ENCODE measurements around the gene RAC2.

RAC2 gene

GRCh38 chr22:37275134-37275533 is 31.1 kb upstream of the RAC2 start:
- DNase-seq, result no peak

DNA sequence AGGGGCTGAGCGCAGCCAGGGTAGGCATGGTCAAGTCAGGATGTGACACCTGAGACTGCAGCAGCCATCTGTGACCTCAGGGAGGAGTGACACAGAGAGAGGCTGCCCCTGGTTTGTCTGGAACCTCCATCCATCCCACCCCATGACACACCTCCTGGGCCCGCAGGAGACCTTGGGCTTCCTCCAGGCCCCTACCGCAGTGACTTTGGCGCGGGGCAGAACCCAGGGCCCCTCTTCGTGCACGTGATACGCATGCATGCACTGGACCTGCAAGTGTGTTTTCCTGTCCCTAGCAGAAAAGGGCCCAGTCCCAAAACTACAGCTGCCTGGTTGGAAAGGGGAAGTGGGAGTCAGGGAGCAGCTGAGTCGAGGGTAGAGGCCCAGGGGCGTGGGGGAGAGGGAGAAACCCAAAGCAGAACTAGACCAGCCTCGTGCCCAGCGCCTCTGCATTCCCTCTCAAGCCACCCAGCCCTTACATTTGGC is 30.4 kb upstream of the RAC2 start:
- DNase-seq, result no peak

GRCh38 chr22:37273846-37274225 is 29.8 kb upstream of the RAC2 start:
- DNase-seq, result no peak

- peak; percentile 24 for DNase-seq
Observed at GRCh38 chr22:37273126-37273845, 29.2 kb upstream of the RAC2 start.

- DNase-seq, result no peak
Observed at GRCh38 chr22:37270928-37271650, 27.0 kb upstream of the RAC2 start.

DNA sequence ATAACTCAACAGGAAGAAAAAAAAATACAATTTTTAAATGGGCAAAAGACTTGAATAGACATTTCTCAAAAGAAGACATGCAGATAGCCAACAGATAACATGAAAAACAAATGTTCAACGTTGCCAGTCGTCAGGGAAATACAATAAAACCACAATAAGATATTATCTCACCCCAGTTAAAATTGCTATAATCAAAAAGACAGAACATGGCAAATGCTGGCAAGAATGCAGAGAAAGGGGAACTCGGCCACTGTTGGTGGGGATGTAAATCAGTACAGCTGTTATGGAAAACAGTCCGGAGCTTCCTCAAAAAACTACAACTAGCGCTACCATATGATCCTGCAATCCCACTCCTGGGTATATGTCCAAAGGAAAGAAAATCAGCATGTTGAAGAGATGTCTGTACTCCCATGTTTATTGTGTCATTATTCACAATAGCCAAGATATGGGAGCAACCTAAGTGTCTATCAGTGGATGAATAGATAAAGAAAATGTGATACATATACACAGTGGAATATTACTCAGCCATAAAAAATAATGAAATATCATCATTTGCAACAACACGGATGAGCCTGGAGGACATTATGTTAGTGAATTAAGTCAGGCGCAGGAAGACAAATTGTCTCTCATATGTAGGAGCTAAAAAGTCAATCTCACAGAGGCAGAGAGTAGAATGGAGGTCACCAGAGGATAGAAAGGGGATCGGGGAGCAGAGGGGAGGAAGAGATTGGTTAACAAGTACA is 26.0 kb upstream of the RAC2 start:
- peak; percentile 29 for DNase-seq

GRCh38 chr22:37267661-37268413 is 23.8 kb upstream of the RAC2 start:
- DNase-seq, result no peak

DNA sequence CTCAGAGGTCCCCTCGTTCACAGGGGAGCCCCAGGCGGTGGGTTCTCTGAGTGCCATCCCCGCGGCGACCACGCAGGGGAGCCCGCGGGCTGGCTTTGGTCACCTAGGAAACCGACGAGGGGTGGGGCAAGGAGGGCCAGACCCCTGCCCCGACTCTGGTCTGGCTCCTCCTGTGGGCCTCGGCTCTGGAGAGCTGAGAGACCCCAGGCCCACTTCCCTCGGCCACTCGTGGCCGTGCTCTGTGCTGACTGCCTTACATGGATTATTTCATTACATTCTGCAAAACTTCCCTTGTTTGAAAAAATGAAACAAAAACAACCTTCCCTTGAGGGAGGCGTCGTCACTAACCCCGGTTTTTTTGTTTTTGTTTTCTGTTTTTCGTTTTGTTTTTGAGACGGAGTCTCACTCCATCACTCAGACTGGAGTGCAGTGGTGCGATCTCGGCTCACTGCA is 23.1 kb upstream of the RAC2 start:
- peak; percentile 30 for DNase-seq

DNA sequence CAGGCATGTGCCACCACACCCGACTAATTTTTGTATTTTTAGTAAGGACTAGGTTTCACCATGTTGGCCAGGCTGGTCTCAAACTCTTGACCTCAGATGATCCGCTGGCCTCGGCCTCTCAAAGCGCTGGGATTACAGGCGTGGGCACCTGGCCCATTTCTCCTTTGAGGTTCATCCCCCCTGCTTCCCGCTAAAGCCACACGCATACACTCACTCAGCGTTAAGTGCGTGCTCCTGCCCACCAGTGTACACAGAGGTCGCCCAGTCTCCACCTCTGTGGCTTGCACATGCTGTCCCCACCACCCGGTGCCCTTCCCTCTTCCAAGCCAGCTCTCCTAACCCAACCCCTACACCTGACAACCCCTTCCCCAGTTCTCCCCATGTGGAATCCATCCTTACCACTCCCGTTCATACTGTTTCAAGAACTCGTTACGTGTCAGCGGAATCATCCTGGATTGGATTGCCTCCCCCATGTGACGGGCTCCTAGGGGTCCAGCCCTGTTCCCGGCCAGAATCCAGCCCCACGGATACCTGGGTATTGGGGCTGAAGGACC is 22.6 kb upstream of the RAC2 start:
- no peak for DNase-seq

DNA sequence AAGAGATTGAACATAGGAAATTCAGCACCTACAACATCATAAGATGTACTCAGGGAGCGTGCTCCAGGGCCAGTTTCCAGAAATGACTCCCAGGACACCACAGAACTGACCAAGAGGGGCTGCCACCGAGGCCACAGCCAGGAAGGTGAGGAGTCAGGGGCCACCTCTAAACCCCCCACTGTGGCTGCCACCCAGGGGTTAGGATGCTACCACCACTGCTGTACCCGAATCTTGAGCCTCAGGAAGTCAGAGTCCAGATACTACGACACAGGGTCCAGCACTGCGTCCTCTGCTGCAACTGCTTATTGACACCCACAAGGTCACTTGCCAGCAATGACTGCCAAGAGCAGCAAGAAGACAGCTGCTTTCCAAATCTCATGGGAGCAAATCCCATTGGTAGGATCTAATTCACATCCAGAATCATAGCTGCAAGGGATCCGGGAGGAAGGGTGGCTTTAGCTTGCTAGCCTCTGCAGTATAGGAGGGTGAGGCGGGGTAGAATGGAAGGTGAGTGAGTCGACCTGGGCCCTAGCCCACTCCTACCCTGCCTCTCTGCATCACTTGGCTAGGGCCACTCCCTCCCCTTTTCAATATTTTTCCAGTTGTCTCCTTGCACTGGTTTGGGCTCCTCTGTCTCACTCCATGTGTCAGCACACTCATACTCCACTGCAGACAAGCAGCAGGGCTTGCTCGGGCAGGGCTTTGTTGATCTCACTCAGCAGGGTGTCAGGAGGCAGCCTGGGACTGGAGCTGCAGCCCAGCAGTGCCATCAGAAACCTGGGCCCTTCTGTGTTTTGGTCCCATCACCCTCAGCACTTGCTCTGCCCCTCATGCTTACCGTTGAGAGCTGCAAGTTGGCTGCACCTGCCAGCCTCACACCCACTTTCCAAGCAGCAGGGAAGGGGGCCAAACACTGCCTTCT is 20.2 kb upstream of the RAC2 start:
- no peak for DNase-seq

- DNase-seq, result no peak
Observed at GRCh38 chr22:37262346-37262745, 18.3 kb upstream of the RAC2 start.

DNA sequence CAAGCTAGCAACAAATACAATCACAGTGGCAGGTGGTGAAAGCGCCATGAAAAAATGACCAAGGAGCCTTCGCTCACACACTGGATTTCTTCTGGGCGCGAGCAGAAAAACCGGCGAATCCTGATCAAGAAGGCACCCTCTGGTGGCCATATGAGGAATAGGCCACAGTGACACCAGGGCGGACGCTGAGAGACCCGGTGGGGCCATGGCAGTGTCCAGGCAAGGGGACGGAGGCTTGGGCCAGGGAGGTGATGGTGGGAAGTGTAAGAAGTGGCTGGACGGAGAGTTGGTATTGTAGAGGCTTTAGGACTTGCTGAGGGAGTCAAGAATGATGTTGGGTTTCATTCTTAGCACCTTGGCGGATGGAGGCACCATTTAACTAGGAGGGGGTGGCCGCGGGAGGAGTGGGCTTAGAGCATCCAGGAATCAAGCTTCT is 16.9 kb upstream of the RAC2 start:
- peak; percentile 69 for DNase-seq

DNA sequence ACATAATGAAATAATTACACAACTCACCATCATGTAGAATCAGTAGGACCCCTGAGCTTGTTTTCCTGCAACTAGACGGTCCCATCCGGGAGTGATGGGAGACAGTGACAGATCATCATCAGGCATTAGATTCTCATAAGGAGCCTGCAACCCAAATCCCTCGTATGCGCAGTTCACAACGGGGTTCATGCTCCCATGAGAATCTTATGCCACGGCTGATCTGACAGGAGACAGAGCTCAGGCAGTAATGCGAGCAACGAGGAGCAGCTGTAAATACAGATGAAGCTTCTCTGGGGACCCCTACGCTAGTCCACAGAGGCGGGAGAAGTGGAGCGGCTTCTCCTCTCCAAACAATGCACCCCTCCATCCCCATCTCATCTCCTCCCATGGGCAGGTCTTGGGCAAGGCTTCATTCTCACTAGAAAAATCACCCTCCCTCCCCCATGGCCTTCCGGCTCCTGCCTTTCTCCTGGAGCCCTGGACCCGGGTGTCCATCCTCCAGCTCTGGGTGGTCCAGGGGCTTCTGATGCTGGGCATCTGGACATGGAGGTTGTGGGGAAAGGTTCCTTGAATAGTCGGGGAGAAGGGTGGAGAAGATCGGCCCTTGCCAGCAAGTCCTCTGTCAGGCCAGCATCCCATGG is 16.2 kb upstream of the RAC2 start:
- DNase-seq, result no peak

- peak; percentile 48 for DNase-seq
Observed at GRCh38 chr22:37259540-37260029, 15.5 kb upstream of the RAC2 start.

GRCh38 chr22:37258753-37259401 is 14.8 kb upstream of the RAC2 start:
- no peak for DNase-seq

DNA sequence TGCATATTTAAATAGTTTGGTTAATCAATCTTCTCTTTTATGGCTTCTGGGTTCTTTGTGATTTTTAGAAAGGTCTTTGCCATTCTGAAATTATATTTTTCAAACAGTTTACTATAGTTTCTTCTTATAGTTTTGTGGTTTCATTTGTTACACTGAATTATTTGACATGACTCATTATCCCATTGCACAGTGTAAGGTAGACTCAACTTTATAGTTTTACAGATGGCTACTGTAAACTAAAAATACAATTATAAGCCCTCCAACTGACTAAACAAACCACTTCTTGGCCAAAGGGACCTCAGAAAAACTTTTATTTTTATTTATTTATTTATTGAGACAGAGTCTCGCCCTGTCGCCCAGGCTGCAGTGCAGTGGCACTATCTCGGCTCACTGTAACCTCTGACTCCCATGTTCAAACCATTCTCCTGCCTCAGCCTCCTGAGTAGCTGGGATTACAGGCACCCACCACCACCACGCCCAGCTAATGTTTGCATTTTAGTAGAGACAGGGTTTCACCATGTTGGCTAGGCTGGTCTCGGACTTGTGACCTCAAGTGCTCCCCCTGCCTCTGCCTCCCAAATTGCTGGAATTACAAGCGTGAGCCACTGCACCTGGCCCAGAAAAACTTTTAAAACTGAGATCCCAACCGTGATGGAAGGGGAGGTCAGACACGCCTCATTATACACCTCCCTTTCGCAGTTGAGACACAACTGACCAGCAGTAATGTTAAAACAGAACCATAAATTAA is 14.1 kb upstream of the RAC2 start:
- no peak for DNase-seq

DNA sequence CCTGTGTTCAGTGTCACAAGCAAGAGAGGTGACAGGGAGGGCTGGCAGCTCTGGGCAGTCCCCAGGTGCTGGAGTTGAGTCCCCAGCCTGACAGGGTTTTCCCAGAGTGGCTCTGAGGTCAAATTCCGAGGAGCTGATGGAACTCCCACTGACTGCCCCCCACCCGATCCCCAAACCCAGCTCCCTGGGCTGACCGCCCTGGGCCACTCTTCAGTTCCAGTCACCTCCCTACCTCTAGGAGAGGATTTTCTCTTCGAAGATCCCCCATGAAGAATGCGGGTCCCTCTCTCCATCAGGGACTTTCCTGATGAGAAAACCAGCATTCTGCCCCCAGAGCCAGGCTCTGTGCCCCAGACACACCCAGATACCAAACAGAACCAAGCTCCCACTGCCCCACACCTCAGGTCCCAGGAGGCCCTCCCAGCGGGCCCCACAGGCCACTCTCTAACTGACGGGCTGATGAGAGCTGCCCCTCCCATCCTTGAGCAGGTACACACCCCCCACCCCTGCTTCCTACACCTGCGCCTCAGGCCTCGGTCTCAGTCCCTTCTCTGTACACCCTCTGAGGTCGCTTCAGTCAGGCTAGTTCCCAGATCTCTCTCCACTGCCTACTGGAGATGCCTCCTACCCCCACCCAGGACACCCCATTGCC is 12.1 kb upstream of the RAC2 start:
- DNase-seq, result no peak

GRCh38 chr22:37255558-37256006 is 11.5 kb upstream of the RAC2 start:
- DNase-seq, result no peak

GRCh38 chr22:37254867-37255233 is 10.8 kb upstream of the RAC2 start:
- peak; percentile 75 for DNase-seq

Data from hematopoietic multipotent progenitor cell treated with erythropoietin and hydrocortisone succinate and interleukin-3 and kit ligand, for 8 days (in vitro differentiated cells).